Stimulated activated CD4-positive, alpha-beta T cell treated with anti-CD3 and anti-CD28 coated beads, Interleukin-12 subunit alpha, Interleukin-12 subunit beta, amount 100 ng/mL, for 4 hours (primary cell): ENCODE results near the gene STYXL1.

Source experiments
- DNase-seq: peaks from one replicate; pipeline ENCODE4 v3.0.0-alpha.2; 2020

Gene STYXL1

GRCh38 chr7:75991531-75992082 lies 56.2 kb downstream of the STYXL1 start:
- DNase-seq = no peak

- no peak for DNase-seq
Measured at GRCh38 chr7:75989500-75990388, 58.1 kb downstream of the STYXL1 start.

- no peak for DNase-seq
Measured at GRCh38 chr7:75988568-75989499, 59.0 kb downstream of the STYXL1 start.

GRCh38 chr7:75987805-75988567 lies 59.8 kb downstream of the STYXL1 start:
- no peak for DNase-seq

- DNase-seq = no peak
Measured at GRCh38 chr7:75987026-75987804, 60.6 kb downstream of the STYXL1 start.

GRCh38 chr7:75986147-75986781 lies 61.5 kb downstream of the STYXL1 start:
- no peak for DNase-seq

GRCh38 chr7:75985518-75986146 lies 62.2 kb downstream of the STYXL1 start:
- no peak for DNase-seq

GRCh38 chr7:75985009-75985517 lies 62.7 kb downstream of the STYXL1 start:
- DNase-seq = no peak

- no peak for DNase-seq
Measured at GRCh38 chr7:75984130-75985008, 63.4 kb downstream of the STYXL1 start.

GRCh38 chr7:75983471-75984129 lies 64.2 kb downstream of the STYXL1 start:
- DNase-seq = no peak

GRCh38 chr7:75982306-75983064 lies 65.3 kb downstream of the STYXL1 start:
- DNase-seq = no peak

- no peak for DNase-seq
Measured at GRCh38 chr7:75981453-75982305, 66.1 kb downstream of the STYXL1 start.

GRCh38 chr7:75981203-75981452 lies 66.7 kb downstream of the STYXL1 start:
- no peak for DNase-seq

GRCh38 chr7:75980430-75981202 lies 67.2 kb downstream of the STYXL1 start:
- DNase-seq = no peak

GRCh38 chr7:75979759-75980429 lies 67.9 kb downstream of the STYXL1 start:
- DNase-seq = no peak

GRCh38 chr7:75977743-75978142 lies 70.1 kb downstream of the STYXL1 start:
- DNase-seq = no peak
